Lower leg skin (tissue), 4 donors: ENCODE results near the gene SLC4A2. TPM values are rescaled to one million over a fixed set of nuclear protein-coding genes. Genes with fewer than 3 reads are reported as not detected.
"Not testable (repeated sequence)": the region's sequence is repeated elsewhere in the genome, so short reads cannot be mapped to it uniquely, and the experiment has no call there.

Source experiments
- DNase-seq, 2 donors: peaks; one replicate each; pipeline ENCODE4 v3.0.0-alpha.2; 2019; ENCODE audit warnings: low spot score in 2 of 2
- H3K4me3 ChIP-seq: fragments of 200-600 bp; sonication (generic); 2 replicates; pipeline ENCODE4 v1.5.1; 2017; ENCODE audit warnings: mild to moderate bottlenecking, low read depth; ENCODE audit not compliant: poor library complexity, severe bottlenecking
- POLR2A ChIP-seq, 2 donors: fragments of 450-650 bp; IDR thresholded peaks; one replicate each; pipeline ENCODE4 v1.6.1; 2016 to 2017; ENCODE audit warnings: antibody characterized with exemption in 2 of 2, mild to moderate bottlenecking in 1 of 2, moderate library complexity in 1 of 2
- WGBS, 2 donors: methylation state at CpG; one replicate each; pipeline ENCODE4 v1.1.5; 2018; 5-methylcytosine and 5-hydroxymethylcytosine counted together
- intact Hi-C: fragments of 100-400 bp; cut with DNase I; formaldehyde crosslinking; loops from one replicate; pipeline ENCODE4 v1.15.0; 2023; ENCODE audit warnings: low total_unique reads
- total RNA-seq, 4 donors: library from RNA; depleted of rRNA; stranded (reverse); fragments of >200 nt; gene quantifications; one replicate each; pipeline ENCODE4 v1.1.0, GENCODE V29; 2016
- TF ChIP-seq, protein P1 (sequence below), 3 donors: fragments of 450-650 bp; IDR thresholded peaks; one replicate each; pipeline ENCODE4 v1.5.1; 2016; ENCODE audit warnings: antibody characterized with exemption in 3 of 3, mild to moderate bottlenecking in 3 of 3, moderate library complexity in 2 of 3

SLC4A2 gene
- total RNA-seq, 4 donors from 2014 or later = 56.3 to 83.5 (median 67.7) TPM

DNA sequence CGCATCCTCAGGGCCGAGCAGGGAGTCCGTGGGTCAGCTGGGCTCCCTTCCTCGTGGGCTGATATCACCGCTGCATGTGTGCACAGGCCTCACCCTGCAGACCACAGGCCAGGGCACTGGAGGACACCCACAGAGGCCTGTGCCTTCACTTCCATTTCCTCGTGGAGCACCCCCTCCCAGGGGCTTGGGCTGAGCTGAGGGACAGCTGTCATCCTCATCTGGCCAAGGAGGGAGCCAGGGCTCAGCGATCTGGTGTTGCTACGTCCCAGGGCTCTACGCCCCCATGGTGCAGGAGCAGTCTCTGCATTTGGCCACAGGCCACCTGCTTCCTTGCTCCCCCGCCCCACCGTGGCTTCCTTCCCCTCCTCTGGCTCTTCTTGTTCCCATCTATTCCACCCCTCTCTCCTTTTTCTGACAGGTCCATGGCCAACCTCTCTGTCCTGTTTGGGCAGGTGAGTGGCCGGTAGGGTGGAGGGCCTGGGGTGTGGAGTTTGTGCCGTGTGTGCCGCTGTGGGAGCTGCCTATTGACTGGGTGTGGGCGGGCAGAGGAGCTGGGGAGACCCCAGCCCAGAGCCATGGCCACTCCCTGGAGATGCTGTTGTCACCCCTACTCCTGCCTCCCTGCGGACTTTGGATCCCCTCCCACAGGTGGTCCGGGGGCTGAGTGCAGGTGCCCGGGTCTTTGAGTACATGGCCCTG lies 19.4 kb upstream of the SLC4A2 start:
- 74 to 77% methylated on average over 16 to 18 of the region's 18 CpGs for WGBS, 2 donors
- intact Hi-C loops = no loop called here
- H3K4me3 ChIP-seq = no peak overlapping the region
- no peak for TF ChIP-seq POLR2A (IDR thresholded peaks at IDR 0.05)
- TF ChIP-seq, protein P1, sequence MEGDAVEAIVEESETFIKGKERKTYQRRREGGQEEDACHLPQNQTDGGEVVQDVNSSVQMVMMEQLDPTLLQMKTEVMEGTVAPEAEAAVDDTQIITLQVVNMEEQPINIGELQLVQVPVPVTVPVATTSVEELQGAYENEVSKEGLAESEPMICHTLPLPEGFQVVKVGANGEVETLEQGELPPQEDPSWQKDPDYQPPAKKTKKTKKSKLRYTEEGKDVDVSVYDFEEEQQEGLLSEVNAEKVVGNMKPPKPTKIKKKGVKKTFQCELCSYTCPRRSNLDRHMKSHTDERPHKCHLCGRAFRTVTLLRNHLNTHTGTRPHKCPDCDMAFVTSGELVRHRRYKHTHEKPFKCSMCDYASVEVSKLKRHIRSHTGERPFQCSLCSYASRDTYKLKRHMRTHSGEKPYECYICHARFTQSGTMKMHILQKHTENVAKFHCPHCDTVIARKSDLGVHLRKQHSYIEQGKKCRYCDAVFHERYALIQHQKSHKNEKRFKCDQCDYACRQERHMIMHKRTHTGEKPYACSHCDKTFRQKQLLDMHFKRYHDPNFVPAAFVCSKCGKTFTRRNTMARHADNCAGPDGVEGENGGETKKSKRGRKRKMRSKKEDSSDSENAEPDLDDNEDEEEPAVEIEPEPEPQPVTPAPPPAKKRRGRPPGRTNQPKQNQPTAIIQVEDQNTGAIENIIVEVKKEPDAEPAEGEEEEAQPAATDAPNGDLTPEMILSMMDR (IDR thresholded peaks at IDR 0.05) = no peak
- DNase-seq = no peak

DNA sequence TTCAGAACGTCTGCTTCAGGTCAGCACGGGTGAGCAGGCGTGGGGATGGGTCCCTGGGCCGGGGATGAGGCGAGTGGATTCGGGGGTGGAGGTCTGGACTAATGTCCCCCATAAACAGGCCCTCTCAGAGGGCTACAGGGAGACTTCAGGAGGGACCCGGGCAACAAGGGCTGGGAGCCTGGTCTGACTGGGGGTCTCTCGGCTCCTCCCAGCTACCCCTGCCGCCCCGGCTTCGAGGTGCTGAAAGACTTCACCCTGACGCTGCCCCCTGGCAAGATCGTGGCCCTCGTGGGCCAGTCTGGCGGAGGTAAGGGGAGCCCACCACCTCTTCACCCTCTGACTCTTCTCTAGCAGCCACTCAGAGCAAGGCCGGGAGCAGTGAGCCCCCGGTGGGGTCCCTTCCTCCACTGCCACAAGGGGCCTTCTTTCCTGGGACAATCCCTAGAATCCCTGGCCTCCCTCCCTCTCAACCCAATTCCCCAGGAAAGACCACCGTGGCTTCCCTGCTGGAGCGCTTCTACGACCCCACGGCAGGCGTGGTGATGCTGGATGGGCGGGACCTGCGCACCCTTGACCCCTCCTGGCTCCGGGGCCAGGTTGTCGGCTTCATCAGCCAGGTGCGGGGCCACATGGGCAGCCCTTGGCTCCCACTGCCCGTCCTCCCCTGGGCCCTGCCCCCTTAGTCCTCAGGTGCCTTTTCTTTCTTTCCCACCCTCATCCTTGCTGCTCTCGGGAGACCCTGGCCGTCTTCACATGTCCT lies 18.6 kb upstream of the SLC4A2 start:
- intact Hi-C loops = no loop called here
- no peak overlapping the region for H3K4me3 ChIP-seq
- DNase-seq = no peak
- 91 to 95% methylated on average over 30 of the region's 30 CpGs for WGBS, 2 donors
- TF ChIP-seq POLR2A (IDR thresholded peaks at IDR 0.05) = no peak
- TF ChIP-seq, protein P1 (IDR thresholded peaks at IDR 0.05) = no peak

DNA sequence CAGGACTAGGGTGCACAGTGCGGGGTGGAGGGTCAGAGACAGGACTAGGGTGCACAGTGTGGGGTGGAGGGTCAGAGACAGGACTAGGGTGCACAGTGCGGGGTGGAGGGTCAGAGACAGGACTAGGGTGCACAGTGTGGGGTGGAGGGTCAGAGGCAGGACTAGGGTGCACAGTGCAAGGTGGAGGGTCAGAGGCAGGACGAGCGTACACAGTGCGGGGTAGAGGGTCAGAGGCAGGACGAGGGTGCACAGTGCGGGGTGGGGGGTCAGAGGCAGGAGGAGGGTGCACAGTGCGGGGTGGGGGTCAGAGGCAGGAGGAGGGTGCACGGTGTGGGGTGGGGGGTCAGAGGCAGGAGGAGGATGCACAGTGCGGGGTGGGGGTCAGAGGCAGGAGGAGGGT lies 15.9 kb upstream of the SLC4A2 start:
- DNase-seq, H3K4me3 ChIP-seq, intact Hi-C loops: not testable (repeated sequence)
- WGBS, 2 donors = 88 to 90% methylated on average over 10 of the region's 10 CpGs

DNA sequence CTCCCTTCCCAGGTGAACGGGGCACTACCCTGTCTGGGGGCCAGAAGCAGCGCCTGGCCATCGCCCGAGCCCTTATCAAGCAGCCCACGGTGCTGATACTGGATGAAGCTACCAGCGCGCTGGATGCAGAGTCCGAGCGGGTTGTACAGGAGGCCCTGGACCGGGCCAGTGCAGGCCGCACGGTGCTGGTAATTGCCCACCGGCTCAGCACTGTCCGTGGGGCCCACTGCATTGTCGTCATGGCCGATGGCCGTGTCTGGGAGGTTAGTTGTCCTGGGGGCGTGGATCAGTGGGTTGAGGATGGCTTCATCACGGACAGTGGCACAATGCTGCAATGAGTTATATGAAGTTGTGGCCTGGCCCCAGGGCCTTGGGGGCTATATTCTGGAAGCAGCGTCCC lies 15.4 kb upstream of the SLC4A2 start:
- intact Hi-C loops = no loop called here
- no peak overlapping the region for H3K4me3 ChIP-seq
- TF ChIP-seq POLR2A (IDR thresholded peaks at IDR 0.05) = no peak
- TF ChIP-seq, protein P1 (IDR thresholded peaks at IDR 0.05) = no peak
- DNase-seq = no peak
- WGBS, 2 donors = 91 to 93% methylated on average over 7 to 20 of the region's 20 CpGs

DNA sequence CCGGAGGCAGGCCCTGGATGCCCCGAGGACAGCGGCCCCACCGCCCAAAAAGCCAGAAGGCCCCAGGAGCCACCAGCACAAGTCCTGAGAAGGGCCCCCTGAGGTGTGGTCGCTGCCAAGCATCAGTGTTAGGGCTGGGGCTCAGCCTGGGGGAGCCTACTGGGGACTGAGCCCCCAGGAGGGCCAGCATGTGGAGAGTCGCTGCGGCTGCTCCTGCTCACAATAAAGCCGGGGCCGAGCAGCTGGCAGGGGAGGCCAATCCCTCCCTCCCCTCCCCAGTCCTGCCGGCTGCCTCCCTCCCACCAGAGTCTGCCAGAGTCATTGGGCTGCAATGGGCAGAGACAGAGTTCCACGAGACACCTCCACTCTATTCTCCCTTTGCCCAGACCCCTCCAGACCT lies 14.1 kb upstream of the SLC4A2 start:
- no peak for DNase-seq
- intact Hi-C loops = no loop called here
- TF ChIP-seq, protein P1 (IDR thresholded peaks at IDR 0.05) = no peak
- no peak for TF ChIP-seq POLR2A (IDR thresholded peaks at IDR 0.05)
- 84 to 89% methylated on average over 10 to 11 of the region's 11 CpGs for WGBS, 2 donors
- no peak overlapping the region for H3K4me3 ChIP-seq

DNA sequence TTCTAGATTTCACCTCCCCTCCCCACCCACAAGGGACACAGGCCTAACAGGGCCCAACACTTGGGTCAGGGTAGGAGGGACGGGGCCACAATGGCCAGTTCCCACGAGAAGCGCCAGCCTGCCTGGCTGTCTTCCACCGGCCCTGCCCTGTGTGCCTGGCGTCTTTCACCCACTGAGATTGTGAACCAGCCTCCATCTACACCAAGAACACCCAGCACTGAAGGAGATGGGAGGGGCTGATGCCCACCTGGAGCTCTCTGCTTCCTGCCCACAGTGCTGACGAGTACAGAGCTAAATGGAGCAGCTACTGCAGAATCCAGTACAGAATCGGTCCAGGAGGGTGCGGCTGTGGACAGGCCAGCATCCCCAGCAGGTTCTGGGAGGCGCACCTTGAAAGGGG lies 13.4 kb upstream of the SLC4A2 start:
- intact Hi-C loops = no loop called here
- DNase-seq = no peak
- TF ChIP-seq, protein P1 (IDR thresholded peaks at IDR 0.05) = no peak
- TF ChIP-seq POLR2A (IDR thresholded peaks at IDR 0.05) = no peak
- no peak overlapping the region for H3K4me3 ChIP-seq
- 77 to 80% methylated on average over 6 to 9 of the region's 9 CpGs for WGBS, 2 donors
